ENCODE results near the gene DCUN1D1.

DCUN1D1 gene

DNA sequence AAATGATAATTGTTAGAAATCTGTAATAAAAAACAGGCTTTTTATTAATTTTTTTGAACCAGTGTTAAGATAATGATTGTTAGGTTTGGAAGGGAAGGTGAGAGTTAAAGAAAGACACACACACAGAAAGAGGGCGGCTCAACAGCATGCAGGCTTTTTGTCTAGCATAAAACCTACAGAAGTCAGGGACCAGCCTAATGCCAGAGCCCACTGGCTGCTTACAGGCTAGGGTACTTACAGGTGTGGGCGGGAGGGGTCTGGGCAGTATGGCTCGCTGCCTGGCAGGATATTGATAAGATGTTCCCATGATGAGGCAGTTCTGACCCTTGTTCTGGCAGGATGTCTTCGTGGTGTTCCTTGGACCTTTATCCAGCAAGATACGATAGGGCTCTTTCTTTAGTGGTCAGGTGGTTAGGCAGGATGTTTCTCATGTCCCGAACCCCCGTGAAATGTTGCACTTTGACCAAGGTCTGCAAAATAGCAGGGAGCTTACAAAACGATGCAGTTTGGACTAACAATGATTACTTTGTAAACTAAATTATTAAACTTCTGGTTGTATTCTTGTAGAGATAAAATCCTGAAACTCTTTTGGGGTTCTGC is 84.7 kb downstream of the DCUN1D1 start:
- FAIRE-seq (no peak), DNase-seq (ENCODE audit: low spot score) (no peak)

DNA sequence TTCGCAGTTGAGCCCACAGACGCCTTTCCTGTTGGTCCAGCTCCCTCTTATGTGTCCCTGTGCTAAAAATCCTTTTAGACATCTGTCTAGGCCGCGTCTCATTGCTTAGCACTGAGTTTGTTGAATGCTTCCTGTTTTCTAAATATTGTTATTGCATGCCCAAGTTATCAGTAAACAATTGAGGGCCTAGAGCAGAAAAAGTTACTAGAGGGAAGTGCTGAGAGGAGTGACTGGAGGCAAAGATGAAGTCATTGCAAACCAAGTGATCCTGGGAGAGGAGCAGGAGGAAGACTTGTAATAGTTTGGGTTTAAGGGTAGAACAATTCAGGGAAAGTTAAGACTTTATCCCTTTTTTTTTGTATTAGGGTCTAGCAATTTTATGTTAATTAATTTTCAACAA is 88.1 kb downstream of the DCUN1D1 start:
- FAIRE-seq, result no peak
- DNase-seq (ENCODE audit: low spot score), result no peak

DNA sequence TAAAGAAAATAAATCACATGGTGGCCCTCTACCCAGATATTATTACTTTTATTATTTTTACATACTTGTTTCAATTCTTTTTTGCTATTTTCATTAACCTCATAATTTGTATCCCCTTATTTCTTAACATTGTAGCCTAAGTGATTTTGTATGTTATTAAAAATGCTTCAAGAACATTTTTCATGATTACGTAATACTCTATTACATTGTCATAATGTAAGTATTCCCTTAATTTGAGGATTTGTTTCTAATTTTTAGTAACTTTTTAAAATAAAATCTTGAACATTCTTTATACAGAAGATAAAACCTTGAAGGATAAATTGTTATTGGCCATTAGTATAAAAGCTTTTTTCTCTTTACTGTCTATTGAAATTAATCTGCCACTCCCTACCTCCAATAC is 89.0 kb downstream of the DCUN1D1 start:
- no peak for FAIRE-seq
- no peak for DNase-seq (ENCODE audit: low spot score)

- FAIRE-seq (no peak), DNase-seq (ENCODE audit: low spot score) (no peak)
Measured at GRCh38 chr3:182889948-182890629, 90.2 kb downstream of the DCUN1D1 start.
